Right lobe of liver (tissue), 4 donors: Measurements from ENCODE around the gene RPS21.

ENCODE experiments used
- CTCF ChIP-seq, 4 donors: fragments of 200-600 bp in 3 of 4; fragments of 450-650 bp in 1 of 4; IDR thresholded peaks; one replicate each; pipeline versions ENCODE4 v1.5.1 to v1.8.0; 2016 to 2022; ENCODE audit warnings: antibody characterized with exemption in 4 of 4, mild to moderate bottlenecking in 2 of 4
- POLR2A ChIP-seq: fragments of 450-650 bp; IDR thresholded peaks from one replicate; pipeline ENCODE4 v1.6.1; 2017; ENCODE audit warnings: antibody characterized with exemption, mild to moderate bottlenecking
- donor health status: DM: no; HTN: no; CAD: no.
- donor health status: DM: no; HTN: no; CAD: no.
- donor health status: DM: no; HTN: yes; CAD: no.

GRCh38 chr20:62357681-62358080 is 29.2 kb upstream of the RPS21 start:
- TF ChIP-seq CTCF (IDR thresholded peaks at IDR 0.05) (no peak), POLR2A (no peak)
